HG02870 (cell line): ENCODE measurements around the gene ZSWIM5.
"Not testable (repeated sequence)": the region's sequence is repeated elsewhere in the genome, so short reads cannot be mapped to it uniquely, and the experiment has no call there.

Experiments
- ATAC-seq: cut with Tn5 transposase; IDR thresholded peaks from one replicate; pipeline ENCODE4 v1.9.1; 2021; ENCODE audit warnings: mild to moderate bottlenecking, moderate library complexity; ENCODE audit not compliant: unreplicated experiment

ZSWIM5 gene

DNA sequence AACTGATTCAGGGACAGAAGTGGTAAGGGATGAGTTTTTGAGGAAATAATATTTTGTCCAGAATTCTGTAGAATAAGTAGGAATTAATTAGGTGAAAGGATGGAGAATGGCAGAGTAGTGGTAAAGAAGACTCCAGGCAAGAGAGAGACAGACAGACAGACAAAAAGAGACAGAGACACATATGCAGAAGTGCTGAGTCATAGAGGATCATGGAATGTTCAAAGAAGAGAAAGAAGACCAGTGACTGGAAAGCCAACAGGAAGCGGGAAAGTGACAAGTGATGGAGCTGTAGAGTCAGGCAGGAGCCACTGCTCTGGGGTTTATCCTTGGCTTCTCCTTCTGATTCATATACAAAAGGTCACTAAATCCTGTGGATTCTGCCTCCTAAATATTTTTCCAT, 108.5 kb downstream of the ZSWIM5 start:
- no peak for ATAC-seq

GRCh38 chr1:45097079-45097478, 109.3 kb downstream of the ZSWIM5 start:
- no peak for ATAC-seq

- ATAC-seq, result no peak
Measured at GRCh38 chr1:45095450-45095849, 111.0 kb downstream of the ZSWIM5 start.

- ATAC-seq, result not testable (repeated sequence)
Measured at GRCh38 chr1:45094371-45094770, 112.0 kb downstream of the ZSWIM5 start.

DNA sequence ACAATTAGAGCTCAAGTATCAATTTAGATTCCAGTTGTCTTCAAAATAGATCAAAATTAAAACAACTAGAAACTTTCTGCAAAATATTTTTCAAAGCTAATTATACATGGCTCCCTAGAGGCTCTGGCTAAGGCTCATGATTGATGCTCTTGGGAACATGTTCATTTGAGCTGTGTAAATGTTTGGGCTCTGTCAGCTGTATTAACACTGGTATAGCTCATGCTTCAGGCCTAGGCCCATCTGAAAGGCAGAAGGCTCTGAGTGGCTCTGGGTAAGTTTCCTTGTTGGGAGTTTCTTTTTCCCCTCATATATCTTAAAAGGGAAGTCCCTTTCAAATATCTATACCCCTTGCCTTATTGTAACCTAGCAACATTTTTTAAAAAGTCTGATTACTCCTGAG, 113.1 kb downstream of the ZSWIM5 start:
- ATAC-seq, result no peak

GRCh38 chr1:45089711-45090110, 116.7 kb downstream of the ZSWIM5 start:
- ATAC-seq, result no peak

DNA sequence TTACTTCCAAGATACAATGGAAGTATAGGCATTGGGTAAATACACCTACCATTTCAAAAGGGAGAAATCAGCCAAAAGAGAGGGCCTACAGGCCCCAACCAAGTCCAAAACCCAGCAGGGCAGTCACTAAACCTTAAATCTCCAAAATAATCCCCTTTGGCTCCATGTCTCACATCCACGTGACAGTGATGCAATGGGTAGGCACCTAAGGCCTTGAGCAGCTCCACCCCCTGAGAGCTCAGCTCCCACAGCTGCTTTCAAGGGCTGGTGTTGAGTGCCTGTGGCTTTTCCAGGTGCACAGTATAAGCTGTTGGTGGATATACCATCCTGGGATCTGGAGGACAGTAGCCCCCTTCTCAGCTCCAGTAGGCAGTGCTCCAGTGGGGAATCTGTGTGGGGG, 121.8 kb downstream of the ZSWIM5 start:
- no peak for ATAC-seq

- no peak for ATAC-seq
Measured at GRCh38 chr1:45079533-45079932, 126.9 kb downstream of the ZSWIM5 start.

GRCh38 chr1:45076959-45077358, 129.4 kb downstream of the ZSWIM5 start:
- ATAC-seq, result not testable (repeated sequence)

DNA sequence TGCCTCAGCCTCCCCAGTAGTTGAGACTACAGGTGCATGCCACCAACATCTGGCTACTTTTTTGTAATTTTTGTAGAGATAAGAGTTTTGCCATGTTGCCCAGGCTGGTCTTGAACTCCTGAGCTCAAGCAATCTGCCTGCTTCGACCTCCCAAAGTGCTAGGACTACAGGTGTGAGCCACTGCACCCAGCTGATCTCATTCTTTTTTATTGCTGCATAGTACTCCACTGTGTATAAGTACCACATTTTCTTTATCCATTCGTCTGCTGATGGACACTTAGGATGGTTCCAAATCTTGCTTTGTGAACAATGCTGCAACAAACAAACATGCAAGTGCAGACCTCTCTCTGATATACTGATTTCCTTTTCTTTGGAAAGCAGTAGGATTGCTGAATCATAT, 134.8 kb downstream of the ZSWIM5 start:
- ATAC-seq, result no peak

- no peak for ATAC-seq
Measured at GRCh38 chr1:45067806-45068205, 138.6 kb downstream of the ZSWIM5 start.

DNA sequence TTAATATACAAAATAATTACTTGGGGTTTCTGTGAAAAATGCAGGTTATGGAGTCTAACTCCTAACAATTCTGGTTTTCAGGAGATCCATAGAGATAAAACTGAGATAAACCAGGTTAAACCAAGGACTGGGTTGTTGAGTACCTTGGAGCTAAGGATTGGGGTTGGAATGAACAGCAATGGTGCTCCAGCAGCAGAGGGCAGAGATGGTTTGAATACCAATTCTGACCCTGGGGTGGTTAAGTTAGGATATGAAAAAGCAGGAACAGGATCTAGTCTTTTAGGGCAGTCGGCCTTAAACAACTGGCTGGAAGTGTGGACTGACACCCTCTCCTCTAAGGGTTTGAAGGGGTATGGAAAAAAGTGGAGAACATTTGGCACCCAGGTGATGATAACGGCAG, 141.3 kb downstream of the ZSWIM5 start:
- no peak for ATAC-seq

DNA sequence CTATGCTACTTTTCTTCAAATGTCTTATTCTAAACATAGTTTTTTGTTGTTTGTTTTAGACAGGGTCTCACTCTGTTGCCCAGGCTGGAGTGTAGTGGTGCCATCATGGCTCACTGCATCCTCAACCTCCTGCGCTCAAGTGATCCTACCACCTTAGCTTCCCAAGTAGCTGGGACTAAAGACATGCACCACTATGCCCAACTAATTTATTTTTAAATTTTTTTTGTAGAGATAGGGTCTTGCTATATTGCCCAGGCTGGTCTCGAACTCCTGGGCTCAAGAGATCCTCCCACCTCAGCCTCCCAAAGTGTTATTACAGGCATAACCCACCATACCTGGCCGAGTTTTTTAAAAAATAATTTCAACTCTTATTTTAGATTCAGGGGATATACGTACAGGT, 143.9 kb downstream of the ZSWIM5 start:
- not testable (repeated sequence) for ATAC-seq

DNA sequence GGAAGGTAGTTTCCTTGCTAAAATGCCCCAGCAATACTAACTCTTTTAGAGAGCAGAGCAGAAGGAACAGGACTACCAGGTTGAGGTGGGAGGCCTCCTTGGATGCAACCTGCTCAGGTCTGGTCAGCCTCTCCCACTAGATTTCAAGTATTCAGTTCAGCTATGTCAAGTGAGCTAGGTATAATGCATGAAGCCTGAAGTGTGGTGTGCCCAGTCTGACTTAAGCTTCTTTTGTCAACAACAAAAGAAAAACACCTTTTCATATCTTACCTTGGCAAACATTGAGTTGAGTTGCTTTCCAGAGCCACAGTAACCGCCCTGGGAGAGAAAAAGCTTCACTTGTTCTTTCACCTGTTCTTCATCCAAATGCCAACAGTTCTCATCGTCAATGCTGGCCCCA, 146.6 kb downstream of the ZSWIM5 start:
- ATAC-seq, result no peak

- ATAC-seq, result no peak
Measured at GRCh38 chr1:45057542-45057941, 148.9 kb downstream of the ZSWIM5 start.

- no peak for ATAC-seq
Measured at GRCh38 chr1:45051005-45051772, 155.2 kb downstream of the ZSWIM5 start.

- no peak for ATAC-seq
Measured at GRCh38 chr1:45047032-45047431, 159.4 kb downstream of the ZSWIM5 start.

- no peak for ATAC-seq
Measured at GRCh38 chr1:45044916-45045315, 161.5 kb downstream of the ZSWIM5 start.

DNA sequence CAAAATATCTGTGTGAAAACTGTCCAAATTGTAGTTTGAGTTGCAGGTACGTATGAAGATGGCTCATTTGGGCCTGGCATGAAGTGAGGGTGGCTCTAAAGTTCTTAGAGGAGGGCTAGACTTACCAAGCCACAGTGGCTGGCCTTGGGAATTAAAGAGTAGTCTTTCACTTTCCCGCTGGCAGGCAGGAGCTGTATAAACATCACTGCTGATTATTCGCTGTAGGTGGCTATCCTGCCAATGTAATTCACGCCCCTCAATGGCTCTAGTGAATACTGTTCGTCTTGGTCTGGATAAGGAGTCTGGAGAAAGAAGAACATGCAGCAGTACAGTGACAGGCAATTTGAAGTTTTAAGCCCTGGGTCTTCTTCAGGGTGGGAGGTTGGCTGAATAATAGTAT, 163.3 kb downstream of the ZSWIM5 start:
- ATAC-seq, result no peak

- ATAC-seq, result no peak
Measured at GRCh38 chr1:45040297-45040696, 166.1 kb downstream of the ZSWIM5 start.

- no peak for ATAC-seq
Measured at GRCh38 chr1:45038661-45039364, 167.6 kb downstream of the ZSWIM5 start.

GRCh38 chr1:45038240-45038639, 168.2 kb downstream of the ZSWIM5 start:
- ATAC-seq, result no peak
